NCI-H2196 treated with DMSO at 0.1 percent for 48 hours (cell line): ENCODE measurements around the gene HGS.

ENCODE experiments used
- DNase-seq: peaks from one replicate; lab custom pipeline; 2025; ENCODE audit not compliant: unreplicated experiment; lab: John Stamatoyannopoulos, UW

HGS gene

DNA sequence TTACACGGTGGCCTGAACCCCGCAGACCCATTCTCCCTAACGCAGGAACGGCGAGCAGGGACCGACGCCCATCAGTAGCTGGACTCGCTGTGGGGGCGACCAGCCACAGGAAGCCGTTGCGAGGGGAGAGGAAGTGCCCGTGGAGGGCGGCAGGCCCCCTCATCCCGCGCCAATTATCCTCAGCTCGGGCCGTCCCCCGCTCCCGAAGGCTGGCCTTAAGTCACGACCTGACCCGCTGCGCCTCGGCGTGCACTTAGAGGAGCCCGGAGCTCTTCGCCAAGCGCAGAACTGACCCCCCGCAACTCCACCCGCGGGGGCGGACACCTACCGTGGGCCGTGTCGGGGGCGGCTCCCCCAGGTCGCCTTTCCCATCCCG, 615 bp upstream of the HGS start:
- DNase-seq = no peak

GRCh38 chr17:81684442-81684911, 666 bp downstream of the HGS start:
- DNase-seq = no peak

DNA sequence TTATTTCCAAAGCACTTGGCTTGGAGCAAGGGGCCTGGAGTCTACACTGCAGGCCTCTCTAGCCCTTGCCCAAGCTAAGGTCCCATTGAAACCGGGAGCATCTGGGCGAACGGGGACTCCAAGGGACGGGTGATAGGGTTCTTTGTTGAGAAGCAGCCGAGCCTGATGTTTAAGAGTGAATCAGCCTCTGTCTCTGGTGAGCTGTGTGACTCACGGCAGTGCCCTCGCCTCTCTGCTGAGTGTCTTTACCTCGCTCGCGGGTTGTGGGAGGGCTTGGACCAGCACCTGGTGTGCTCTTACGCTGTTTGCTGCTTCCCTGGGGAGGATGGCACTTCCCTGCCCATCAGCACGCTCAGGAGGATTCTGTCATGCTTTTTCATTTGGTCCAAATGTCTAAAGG, 1.3 kb downstream of the HGS start:
- no peak for DNase-seq

DNA sequence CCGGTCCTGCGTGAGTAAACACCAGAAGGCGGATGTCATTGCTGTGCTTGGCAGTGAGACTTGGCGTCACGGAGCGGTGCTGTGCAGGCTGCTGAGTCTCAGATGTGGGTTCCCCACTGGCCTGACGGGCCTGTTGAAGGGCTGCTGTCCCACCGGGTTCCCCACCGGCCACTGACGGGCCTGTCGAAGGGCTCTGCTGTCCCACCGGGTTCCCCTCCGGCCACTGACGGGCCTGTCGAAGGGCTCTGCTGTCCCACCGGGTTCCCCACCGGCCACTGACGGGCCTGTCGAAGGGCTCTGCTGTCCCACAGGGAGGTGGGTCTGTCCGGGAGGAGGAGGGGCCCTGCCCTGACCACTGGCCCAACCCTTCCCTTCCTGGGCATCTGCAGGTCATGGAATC, 2.8 kb downstream of the HGS start:
- DNase-seq = no peak

DNA sequence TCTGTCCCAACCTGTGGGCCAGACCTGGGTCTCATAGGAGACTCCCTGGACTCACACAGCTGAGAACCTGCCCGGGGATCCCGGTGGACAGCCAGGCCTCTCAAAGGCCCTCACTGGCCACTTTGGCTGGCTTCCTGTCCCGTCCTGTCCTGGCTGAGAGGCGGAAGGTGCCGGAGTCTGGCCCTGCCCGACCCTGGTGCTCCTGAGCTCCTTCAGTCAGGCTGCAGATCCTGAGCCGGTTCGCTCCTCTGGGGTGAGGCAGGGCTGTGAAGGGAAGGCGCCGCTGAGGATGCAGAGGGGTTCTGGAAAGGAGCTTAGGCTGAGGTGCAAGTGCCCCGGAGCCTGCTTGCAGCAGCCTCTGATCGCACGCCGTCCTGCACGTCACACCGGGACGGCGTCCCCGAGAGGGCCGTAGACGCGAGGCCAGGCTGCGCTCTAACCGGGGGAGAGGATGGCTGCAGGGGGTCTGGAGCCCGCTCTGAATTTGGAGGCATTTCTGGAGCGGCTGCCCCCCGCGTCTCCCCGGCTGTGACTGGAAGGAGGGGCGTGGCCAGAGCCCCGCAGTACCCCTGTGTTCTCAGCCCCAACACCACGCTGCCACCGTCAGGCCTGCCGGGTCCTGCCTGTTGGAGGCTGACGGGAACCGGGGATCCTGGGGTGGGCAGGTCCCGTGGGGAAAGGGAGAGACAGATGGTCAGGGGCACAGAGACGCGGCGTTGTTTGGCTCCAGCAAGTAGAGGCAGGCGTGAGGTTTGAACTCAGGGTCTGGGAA, 4.1 kb downstream of the HGS start:
- DNase-seq = no peak

DNA sequence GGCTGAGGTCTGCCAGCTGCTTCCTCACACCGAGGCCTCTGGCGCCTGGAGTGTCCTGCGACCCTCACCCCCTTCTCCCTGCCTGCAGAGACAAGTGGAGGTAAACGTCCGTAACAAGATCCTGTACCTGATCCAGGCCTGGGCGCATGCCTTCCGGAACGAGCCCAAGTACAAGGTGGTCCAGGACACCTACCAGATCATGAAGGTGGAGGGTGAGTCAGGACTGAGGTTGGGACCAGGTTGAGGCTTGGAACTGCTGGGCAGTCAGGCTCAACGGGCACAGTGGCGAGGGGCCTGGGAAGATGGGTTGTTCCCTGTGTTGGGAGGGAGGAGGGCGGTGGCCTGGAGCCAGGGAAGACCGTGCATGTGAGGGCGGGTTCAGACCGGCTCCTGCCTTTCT, 4.8 kb downstream of the HGS start:
- no peak for DNase-seq

DNA sequence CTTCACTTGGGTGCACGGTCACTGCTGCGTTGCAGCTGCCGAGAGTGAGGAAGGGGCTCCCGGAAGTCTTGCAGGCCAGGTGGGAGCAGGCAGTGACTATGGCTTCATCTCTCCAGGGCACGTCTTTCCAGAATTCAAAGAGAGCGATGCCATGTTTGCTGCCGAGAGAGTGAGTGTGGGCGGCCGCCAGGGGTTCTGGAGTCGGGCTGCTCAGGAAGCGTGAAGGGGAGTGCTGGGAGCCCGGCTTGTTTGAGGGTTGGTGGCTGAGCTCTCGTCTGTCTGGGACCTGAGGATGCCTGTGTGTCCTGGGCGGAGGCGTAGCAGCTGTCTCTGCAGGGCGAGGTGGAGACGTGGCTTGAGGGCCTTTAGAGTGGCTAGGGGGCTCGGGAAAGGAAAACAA, 6.3 kb downstream of the HGS start:
- no peak for DNase-seq

DNA sequence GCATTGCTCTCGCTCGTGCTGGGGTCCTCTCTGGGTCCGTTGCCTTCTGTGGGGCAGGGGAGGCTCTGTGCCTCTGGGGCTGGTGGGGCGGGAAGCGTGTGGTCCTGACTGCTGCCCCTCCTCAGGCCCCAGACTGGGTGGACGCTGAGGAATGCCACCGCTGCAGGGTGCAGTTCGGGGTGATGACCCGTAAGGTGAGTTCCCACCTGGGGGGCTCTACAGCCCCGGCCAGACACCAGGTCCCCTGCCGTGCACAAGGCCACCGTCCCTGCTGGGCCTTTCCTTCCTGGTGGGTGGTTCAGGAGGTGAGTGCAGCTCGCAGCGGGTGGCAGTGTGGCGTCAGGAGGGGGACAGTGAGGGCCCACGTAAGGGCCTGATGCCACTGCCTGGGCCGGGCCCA, 6.7 kb downstream of the HGS start:
- no peak for DNase-seq

DNA sequence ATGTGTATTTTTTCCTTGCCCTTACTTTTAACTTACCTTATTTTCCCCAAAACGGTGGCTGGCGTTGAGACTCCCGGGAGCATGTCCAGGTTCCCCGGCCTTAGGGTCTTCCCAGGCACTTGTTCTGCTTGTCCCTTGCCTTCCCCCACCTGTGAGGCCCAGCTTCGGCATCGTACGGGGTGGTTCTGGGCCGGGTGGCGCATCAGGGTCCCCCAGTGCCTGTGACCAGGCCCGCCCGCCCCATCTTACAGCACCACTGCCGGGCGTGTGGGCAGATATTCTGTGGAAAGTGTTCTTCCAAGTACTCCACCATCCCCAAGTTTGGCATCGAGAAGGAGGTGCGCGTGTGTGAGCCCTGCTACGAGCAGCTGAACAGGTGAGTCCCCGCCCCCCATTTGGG, 7.4 kb downstream of the HGS start:
- DNase-seq = no peak

GRCh38 chr17:81691608-81692007, 7.8 kb downstream of the HGS start:
- DNase-seq = no peak

GRCh38 chr17:81693509-81694210, 9.8 kb downstream of the HGS start:
- DNase-seq = no peak

DNA sequence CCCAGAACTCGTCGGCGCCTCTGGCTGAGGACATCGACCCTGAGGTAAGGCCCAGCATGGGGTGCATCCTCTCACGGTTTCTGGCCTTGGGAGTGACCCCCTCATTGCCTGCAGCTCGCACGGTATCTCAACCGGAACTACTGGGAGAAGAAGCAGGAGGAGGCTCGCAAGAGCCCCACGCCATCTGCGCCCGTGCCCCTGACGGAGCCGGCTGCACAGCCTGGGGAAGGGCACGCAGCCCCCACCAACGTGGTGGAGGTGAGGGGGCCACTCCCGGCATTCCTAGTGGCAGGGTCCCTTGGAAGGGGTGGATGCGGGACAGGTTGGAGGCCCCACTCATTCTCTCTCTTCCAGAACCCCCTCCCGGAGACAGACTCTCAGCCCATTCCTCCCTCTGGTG, 11.0 kb downstream of the HGS start:
- no peak for DNase-seq

DNA sequence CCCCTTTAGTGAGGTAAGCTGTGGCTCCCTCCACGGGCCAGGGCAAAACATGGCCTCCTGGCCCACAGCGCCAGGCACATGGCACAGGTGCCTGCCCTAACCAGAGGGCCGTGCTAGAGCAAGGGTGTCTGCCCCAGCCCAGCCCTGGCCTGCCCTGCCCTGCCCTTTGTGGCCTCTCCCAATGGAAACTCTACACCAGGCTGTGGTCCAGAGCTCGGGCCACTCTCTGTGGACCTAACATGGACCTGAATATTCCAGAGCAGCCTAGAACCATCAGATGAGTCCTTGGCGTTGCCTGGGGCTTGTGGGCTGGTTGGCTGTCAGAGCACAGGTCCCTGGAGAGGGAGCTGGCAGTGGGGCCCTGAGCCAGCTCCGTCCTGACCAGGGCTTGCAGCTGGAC, 11.4 kb downstream of the HGS start:
- no peak for DNase-seq

DNA sequence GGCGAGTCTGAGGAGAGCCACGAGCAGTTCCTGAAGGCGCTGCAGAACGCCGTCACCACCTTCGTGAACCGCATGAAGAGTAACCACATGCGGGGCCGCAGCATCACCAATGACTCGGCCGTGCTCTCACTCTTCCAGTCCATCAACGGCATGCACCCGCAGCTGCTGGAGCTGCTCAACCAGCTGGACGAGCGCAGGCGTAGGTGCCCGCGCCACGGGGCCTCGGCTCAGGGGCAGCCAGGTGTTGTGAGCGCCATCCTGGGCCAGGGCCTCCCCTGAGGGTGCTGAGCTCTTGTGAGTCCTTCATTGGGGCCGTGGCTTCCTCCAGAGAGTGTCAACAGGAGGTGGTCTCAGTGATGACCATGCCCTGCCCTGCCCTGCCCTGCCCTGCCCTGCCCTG, 12.0 kb downstream of the HGS start:
- DNase-seq = no peak

GRCh38 chr17:81696218-81696941, 12.6 kb downstream of the HGS start:
- no peak for DNase-seq

DNA sequence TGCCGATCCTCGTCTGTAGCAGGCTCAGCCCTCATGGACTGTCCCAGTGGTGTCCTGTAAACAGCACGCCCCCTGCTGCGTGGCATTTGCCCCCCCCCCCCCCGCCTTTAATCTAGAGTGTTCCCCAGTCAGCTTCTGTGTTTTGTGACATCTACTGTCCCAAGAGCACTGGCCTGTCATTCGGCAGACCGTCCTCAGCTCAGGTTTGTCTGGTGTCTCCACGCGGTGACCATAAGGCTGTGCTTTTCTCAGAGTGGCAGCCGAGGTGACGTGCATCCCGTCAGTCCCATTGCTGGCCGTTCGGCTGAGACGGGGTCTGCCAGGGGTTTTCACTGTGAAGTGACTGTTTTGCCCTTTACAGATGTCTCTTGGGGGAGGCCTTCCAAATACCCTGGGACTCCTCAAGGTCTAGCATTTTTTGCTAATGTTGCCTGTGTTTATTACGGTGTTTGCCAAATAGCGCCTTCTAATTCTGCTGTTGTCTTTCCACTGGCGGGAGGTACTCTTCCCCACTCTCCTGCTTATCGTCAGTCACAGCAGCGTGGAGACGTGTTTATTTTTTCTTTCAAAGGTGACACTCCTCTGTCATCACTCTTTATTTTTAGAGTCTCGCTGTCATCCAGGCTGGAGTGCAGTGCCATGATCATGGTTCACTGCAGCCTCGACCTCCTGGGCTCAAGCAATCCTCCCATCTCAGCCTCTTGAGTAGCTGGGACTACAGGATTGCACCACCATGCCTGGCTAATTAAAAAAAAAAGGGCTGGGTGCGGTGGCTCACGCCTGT, 13.6 kb downstream of the HGS start:
- DNase-seq = no peak

- no peak for DNase-seq
Measured at GRCh38 chr17:81700353-81701287, 16.8 kb downstream of the HGS start.

GRCh38 chr17:81701288-81702071, 17.7 kb downstream of the HGS start:
- no peak for DNase-seq
